SHP77 treated with DMSO at 0.1 percent for 48 hours (cell line): Measurements from ENCODE around the gene TUBGCP4.
"Not testable (repeated sequence)": the region's sequence is repeated elsewhere in the genome, so short reads cannot be mapped to it uniquely, and the experiment has no call there.

ENCODE experiments used
- DNase-seq: peaks from one replicate; lab custom pipeline; 2025; lab: John Stamatoyannopoulos, UW

TUBGCP4 gene, protein sequence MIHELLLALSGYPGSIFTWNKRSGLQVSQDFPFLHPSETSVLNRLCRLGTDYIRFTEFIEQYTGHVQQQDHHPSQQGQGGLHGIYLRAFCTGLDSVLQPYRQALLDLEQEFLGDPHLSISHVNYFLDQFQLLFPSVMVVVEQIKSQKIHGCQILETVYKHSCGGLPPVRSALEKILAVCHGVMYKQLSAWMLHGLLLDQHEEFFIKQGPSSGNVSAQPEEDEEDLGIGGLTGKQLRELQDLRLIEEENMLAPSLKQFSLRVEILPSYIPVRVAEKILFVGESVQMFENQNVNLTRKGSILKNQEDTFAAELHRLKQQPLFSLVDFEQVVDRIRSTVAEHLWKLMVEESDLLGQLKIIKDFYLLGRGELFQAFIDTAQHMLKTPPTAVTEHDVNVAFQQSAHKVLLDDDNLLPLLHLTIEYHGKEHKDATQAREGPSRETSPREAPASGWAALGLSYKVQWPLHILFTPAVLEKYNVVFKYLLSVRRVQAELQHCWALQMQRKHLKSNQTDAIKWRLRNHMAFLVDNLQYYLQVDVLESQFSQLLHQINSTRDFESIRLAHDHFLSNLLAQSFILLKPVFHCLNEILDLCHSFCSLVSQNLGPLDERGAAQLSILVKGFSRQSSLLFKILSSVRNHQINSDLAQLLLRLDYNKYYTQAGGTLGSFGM

DNA sequence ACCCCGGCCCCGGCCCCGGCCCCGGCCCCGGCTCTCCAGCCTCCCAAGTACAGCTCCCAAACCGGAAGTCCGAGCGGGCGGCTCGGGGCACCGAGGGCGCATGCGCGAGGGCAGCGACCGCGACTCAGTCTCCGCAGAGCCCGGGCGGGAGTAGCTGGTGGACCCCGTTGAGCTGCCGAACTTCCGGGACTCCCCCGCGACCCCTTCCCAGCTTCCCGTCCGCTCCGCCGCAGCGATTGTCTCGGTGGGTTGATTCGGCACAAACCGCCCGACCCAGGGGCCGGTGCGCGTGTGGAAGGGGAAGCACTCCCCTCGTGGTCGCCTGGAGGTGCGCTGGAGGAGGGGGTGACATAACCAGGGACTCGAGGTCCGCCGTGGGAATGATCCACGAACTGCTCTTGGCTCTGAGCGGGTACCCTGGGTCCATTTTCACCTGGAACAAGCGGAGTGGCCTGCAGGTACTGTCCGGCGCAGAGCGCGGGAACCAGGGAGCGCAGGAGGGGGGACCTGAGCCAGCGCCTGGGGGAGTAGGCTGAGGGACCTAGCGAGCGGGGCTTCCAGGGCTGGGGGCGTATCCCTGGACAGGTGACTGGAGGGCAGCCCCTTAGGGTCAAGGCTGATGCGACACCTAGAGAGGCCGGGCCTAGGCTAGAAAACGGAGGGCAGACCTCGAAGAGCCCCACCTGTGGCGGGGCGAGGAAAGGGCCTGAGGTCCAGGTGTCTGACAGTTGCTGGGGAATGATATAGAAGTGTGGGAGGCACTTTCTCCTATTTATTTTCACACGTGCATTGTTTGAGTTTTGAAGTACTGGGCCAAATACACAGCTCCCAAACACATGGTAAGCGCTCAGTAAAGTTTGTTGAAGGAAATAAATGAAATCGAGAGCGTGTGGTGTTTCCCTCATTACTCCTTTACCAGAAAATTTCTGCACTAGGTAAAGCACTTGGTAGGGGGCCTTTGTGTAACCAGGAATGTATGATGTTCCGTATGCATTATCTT, at the start of gene TUBGCP4, which contains the start of gene ZSCAN29:
TUBGCP4 (plus strand) TSS at position 127 of the 1,000 bp plus-strand sequence; CDS start at position 381, 254 bp downstream.
ZSCAN29 (minus strand) TSS at position 69 of the 1,000 bp plus-strand sequence. CDS start 1,130 bp downstream, outside the sequence.
- DNase-seq = peak; percentile 39

DNA sequence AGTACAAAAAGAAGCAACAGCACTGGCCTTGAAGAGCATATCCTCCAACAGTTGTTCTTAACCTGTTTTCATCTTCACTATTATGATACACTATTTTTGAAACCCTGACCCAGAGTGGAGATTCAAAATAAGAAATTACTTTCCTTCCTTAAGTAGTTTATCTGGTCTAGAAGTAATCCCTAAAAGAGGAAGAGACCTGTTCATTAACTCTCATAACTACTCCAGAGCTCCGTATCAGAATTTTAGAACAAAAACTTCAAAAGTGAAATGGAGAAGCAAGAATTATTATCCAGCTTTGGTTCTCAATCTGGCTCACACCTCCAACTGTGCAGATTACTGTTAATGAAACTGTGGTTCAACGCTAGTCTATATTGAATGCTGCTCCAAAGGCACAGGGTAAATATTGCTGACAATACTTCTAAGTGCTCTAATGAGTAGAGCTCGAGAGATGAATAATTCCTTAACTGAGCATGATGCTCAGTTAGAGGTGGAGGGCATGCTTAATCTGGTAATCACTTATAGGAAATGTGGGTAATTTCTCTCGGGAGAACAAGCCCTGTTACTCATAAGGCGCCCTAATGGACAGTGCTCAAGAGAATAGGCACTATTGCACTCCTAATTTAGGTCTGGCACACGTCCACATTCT, 45.7 kb upstream of the TUBGCP4 start:
- DNase-seq = no peak

DNA sequence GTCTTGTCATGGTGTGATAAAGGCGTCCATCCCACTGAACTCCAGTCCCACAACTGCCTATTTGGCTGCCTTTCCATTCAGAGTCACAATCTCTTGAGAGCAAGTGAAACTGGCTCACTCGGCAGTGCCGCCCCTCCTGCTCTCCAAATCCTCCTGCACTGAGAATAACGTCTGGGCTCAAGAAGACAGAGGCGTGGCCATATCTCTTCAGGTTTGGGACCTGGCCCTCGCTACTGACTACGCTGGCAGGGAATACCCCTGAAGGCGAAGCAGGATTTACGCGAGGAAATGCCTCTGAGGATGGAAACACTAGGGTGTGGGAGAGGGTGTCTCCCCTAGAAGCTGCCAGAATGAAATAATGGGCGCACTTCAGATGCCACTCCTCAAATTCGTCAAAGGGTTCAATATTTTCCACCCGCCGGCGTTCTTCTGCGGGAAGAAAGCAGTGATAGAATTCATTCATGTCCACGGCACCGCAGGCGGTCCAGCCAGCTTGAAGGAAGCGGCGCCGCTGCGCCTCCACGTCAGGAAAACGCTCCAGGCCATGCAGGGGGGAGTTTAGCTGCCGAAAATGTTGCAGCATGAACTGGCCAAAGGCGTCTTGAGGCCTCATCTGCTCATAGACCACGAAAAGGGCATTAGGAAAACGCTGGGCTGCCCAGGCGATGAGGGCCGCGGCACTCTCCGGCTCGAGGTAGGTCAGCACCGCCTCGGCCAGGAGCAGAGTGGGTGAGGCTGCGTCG, 41.5 kb upstream of the TUBGCP4 start:
- no peak for DNase-seq

DNA sequence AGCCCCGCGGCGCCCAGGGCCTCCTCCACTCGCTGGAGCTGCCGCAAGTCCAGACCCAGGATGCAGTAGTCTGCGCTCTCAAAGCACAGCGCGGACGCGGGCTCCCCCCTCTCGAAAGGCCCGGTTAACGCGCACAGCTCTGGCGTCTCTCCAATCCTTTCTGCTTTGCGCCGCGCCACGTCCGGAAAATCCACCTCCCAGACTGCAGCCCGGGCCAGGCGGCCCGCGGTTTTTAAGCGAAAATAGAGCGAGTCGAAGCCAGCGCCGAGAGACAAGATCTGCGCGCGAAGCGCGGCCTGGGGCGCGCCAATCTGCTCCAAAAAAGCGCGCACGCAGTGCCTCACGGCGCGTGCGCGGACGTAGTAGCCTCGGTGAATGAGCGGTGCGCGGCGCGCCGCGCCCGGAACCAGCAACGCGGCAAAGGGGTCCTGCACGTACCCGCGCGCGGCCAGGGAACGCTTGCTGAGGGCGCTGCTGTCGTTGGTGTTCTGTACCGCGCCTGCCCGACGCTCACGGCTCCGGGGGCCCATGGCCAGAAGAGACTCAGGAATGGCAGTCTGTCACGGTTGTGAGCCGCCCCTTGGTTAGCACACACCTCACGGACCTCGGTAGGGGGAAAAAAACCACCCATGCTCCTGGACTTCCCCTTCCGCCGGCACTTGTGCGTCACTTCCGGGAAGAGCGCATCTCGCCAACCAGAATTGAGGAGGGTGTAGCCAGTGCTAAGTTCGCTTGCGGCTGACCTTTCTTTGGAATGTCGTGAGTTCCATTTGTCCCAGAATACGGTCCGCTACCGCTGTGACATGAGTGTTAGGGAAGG, 40.7 kb upstream of the TUBGCP4 start, which contains the start of gene LCMT2:
LCMT2 (minus strand) TSS at position 614 of the 820 bp plus-strand sequence; CDS start at position 530, 84 bp downstream.
- peak; percentile 84 for DNase-seq

DNA sequence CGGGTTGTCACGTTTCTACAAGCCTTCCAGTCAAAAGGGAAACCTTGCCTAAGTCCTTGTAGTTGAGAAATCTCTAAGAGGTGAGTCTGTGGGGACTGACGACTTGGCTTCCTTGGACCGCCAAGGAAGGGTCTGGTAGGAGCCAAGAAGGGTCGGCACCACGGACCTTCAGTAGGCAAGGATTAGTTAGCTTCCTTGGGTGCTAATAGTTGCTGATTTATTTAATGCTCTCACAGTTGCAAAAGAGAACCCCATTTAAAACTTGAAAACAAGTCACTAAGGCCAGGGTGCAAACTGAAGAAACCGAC, 40.2 kb upstream of the TUBGCP4 start:
- no peak for DNase-seq

DNA sequence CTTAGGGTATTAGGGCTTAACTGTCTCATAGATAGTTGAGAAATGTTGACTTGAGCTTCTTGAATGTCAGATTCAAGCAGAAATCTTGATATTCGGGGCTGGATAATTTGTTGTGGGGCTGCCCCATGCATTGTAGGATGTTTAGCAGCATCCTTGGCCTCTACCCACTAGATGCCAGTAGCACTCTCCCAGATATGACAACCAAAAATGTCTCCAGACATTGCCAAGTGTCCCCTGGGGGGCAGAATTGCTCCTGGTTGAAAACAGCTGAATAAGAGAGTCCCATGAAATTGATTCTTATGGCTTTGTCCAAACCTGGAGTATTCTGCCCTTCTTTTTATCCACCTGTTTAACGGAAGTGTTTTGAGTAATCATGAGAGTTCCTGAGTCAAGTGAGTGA, 24.6 kb upstream of the TUBGCP4 start:
- DNase-seq = no peak

DNA sequence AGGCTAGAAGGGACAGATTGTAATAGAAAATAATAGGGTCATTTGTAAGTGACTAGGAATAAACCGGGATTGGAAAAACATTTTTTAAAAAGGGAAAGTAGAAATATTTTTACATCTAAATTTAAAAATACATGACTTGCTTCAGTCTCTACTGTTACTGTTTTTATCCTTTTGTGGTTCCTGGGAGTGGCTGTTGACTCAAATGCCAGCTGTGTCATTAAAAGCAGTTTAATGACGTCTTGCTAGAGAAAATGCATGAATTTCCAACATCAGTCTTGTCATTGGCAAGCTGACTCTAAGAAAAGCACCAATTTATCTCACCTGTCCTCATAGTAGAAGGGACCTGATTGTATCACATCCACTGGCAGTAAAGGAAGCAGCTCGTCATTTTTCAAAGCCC, 23.8 kb upstream of the TUBGCP4 start:
- DNase-seq = no peak

DNA sequence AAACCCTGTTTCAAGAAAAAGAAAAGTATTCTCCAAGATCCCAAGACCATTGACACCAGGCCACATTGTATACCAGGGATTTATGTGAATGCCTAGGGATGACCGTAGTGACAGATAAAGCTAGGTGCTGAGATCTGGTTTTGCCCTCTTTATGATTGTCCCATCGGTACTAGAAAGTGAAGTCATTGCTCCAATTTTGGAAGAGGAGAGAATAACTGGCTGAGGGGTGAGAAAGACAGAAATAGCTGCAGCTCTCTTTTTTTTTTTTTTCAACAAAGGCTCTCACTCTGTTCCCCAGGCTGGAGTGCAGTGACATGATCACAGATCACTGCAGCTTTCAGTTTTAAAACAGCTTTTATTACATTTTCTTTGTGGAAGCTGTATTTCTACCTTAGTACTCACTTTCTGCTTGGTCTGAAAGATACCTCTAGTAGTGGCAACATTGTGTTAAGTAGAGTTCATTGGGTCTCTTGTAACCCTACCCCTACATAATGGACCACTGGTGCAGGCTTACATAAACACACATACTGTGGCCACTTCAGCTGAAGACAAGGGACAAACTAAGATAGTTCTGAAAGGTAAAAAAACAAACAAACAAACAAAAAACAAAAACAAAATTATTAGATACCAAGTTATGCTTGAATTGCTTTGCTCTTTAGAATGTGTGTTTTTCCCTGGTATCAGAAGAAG, 18.1 kb upstream of the TUBGCP4 start:
- no peak for DNase-seq

DNA sequence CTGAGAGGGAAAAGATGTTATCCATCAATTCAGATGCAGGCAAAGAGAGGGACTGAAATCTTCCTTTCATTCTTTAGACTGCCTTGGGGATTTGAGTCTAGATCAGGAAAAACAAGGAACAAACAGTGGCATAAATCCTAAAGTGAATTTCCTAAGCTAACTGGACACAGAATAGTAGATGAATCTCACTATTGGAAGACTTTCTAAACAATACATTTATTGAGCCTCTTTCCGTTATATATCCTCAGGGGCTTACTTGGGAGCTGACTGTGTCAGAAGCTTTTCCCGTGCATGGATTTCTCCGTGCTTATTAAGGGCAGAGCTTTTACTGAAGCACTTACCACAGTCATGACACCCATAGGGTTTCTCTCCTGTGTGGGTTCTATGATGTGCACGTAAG, 10.1 kb upstream of the TUBGCP4 start:
- no peak for DNase-seq

DNA sequence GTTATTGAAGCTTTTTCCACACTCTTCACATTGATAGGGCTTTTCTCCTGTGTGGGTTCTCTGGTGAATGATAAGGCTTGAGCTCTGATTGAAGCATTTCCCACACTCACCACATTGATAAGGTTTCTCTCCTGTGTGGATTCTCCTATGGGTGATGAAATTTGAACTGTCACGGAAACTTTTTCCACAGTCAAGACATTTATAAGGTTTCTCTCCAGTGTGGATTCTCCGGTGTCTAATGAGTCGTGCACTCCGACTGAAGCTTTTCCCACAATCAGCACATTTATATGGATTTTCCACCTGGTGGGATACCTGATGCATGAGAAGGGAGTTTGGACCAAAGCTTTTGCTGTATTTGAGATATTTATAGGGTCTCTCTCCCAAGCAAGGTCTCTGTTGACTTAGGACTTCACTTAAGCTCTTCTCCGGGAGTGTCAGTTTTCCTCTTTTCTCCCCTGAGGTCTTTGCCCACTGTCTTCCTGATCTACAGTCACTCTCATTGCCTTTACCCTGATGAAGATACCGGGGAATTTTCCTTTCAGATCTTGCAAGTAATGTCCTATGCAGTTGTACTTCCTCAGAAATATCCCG, 9.5 kb upstream of the TUBGCP4 start:
- no peak for DNase-seq

DNA sequence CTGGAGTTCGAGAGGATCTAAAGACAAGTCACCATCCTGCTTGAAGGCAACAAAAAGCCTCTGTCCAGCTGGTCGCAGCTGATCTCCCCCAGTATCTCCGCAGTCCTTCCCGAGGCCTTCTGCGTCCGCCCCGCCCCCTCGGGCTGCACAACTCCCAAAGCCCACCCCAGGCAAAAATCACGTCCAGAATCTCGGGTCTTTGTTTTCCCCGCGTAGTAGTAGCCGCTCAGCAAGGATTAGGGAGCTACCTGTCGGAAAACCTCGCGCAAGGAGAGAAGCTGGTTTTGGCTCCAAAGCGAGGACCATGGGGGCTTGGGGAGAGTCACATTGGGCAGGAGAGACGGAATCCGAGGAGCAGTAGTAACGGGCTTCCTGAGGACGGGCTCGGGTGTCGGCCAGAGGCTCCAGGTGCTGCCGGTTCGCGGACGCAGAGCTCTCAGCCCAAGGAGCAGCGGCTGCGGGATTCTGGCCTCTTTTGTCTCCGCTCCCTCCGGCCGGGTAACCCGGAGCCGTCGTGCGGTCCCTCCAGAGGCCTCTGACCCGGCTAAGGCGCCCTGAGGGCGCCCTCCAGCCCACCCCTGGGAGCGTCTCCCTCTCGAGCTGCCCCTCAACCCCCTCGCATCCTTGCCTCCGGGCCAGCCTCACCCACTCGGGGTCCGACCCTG, 459 bp upstream of the TUBGCP4 start:
- DNase-seq = no peak

DNA sequence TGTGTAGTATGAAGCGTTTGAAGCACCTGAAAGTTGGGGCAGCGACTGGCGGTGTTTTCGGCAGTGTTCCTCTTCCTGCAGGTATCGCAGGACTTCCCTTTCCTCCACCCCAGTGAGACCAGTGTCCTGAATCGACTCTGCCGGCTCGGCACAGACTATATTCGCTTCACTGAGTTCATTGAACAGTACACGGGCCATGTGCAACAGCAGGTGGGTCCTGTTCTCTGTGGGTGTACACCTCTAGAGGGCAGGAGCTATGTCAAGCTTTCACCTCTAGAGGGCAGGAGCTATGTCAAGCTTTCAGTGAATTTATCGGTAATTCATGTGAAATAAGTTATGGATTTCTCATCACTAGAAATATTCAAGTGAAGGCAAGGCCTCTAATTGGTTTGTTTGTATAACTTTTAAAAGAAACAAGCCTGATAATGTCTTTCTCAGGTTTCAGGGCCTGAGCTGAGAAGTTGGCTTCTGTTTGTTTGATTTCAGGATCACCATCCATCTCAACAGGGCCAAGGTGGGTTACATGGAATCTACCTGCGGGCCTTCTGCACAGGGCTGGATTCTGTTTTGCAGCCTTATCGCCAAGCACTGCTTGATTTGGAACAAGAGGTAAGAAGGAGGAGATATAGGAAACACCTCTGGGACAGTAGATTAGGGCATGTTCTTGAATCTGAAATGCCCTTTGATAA, 5.3 kb downstream of the TUBGCP4 start:
- DNase-seq = no peak

DNA sequence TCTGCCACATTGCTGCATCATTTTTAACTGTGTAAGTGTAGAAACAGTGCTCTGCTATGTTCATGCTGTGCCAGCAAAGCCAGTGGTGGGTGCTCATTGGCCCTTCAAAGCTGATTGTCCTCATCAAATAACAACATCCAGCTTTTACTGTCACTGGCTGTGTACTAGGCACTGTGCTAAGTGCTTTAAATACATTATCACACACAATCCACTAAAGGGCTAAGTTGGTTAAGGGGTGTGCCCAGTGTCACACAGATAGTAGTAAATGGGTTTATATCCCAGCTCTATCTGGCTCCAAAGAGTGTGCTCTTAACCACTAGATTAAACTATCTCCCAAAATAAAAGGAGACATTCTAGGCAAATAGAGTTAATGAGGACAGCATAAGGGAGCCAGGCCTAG, 7.7 kb downstream of the TUBGCP4 start:
- no peak for DNase-seq

DNA sequence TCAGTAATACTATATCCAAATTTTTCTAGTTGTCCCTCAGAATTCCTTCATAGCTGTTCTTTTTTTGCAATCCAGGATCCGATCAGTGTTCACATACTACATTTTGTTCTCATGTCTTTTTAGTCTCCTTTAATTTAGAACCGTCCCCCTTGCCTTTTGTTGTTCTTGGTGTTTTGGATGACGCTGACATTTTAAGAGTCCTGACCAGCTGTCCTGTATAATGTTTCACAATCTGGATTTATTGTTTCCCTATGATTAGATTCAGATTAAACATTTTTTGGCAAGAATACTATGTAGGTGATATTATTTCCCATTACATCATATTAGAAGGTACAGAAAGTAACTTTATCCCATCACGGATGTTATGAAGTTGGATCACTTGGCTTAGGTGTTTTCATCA, 11.4 kb downstream of the TUBGCP4 start:
- no peak for DNase-seq

DNA sequence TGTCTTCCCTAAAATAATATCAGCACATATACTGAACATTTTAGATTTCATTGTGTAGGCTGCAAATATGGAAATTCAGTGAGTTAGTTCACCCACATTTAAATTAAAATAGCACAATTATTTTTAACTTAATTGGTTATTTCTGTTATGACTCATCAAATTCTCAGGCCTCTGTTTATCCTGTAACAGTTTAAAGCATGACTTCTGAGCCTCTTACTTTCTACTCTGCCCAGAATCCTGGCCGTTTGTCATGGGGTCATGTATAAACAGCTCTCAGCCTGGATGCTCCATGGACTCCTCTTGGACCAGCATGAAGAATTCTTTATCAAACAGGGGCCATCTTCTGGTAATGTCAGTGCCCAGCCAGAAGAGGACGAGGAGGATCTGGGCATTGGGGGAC, 12.2 kb downstream of the TUBGCP4 start:
- no peak for DNase-seq

DNA sequence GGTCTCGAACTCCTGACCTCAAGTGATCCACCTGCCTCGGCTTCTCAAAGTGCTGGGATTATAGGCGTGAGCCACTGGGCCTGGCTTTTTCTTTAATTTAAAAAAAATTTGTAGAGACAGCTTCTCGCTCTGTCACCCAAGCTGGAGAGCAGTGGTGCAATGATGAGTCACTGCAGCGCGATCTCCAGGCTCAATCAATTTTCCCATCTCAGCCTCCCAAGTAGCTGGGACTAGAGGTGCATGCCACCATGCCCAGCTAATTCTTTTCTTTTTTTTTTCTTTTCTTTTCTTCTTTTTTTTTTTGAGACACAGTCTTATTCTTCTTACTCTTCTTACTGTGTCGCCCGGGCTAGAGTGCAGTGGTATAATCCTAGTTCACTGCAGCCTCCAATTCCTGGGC, 19.8 kb downstream of the TUBGCP4 start:
- DNase-seq = no peak

DNA sequence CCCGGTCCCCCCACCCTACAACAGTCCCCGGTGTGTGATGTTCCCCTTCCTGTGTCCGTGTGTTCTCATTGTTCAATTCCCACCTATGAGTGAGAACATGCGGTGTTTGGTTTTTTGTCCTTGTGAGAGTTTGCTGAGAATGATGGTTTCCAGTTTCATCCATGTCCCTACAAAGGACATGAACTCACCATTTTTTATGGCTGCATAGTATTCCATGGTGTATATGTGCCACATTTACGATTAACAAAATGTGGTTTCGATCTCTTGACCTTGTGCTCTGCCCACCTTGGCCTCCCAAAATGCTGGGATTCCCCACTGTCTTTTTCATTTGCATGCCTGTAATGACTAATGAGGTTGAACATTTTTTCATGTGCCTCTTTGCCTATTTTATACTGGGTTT, 22.7 kb downstream of the TUBGCP4 start:
- DNase-seq = not testable (repeated sequence)

DNA sequence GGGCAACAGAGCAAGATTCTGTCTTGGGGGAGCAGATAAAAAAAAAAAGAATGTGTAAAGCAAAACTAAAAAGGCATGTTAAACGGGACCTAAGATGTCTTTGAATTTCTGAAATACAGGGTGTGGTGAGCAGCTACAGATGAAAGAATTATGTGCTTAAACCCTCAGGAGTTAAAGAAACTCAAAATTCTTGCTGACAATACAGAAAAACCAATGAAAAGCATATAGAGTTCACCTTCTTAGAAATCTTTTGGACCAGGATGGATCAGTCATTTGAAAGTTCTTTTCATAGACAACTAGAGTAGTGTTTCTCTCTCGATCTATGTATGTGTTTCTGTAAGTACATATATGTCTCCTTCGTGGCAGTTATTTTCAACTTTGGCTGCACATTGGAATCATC, 31.4 kb downstream of the TUBGCP4 start:
- no peak for DNase-seq
